ENCODE results near the gene DTNB. TPM values are rescaled to one million over a fixed set of nuclear protein-coding genes. Genes with fewer than 3 reads are reported as not detected.

DTNB gene
- total and polyA plus RNA-seq, 2 of the 4 experiments (the other 2 are of a cell fraction) = 3.8 to 5.3 TPM

DNA sequence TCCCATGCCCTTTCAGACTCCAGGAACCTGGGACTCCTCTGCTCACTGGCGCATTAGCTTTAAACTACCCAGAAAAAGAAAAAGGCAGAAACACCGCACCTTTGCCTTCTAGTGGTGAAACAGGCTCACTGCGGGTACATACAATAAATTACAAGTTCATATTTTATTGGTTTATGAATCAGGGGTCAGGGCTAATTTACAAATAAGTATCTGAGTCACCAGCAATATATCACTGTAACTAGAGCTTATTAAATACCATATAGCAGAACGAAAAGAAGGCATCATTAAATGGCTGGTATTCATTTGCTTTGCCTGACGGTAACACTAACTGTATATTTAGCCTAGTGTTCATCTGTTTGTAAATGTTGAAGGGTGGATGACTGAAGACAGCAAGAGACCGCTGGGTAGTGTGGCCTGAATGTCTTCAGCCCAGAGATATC, 26.9 kb upstream of the DTNB start:
- in situ Hi-C loops (cut with MboI; ENCODE audit: low sequenced_read_pairs) = no loop called here
- Histone ChIP-seq H3K23ac (ENCODE audit: low read depth, low read length) (no peak overlapping the region), H4K8ac (ENCODE audit: low read depth in 2 of 2, low read length in 2 of 2) (no peak overlapping the region), H3K9me1 (ENCODE audit: insufficient read depth, low read length) (no peaks in the 10 kb centered on the region), H3K9ac (ENCODE audit: low read depth, low read length) (no peak overlapping the region), H3K4ac (ENCODE audit: low read depth, low read length) (no peak overlapping the region), H2AK5ac (ENCODE audit: low read depth, low read length) (no peak overlapping the region), H2AFZ (replicated peaks; ENCODE audit: low read length, poor library complexity) (no peak overlapping the region), H4K5ac (ENCODE audit: low read depth, low read length) (no peak overlapping the region), H3K56ac (ENCODE audit: extremely low read depth, insufficient read depth, low read length) (no peak overlapping the region), H3K79me1 (ENCODE audit: low read depth in 1 of 2, low read length in 2 of 2) (no peaks in the 10 kb centered on the region), H3K4me3 (ENCODE audit: insufficient read depth, low read depth, low read length) (no peak overlapping the region), H4K91ac (ENCODE audit: insufficient read depth, low read depth, low read length) (no peak overlapping the region), H3K27me3 (ENCODE audit: control insufficient read depth, insufficient read depth, low read length) (peaks cover 14% of the 10 kb centered on the region), H3K9me3 (ENCODE audit: control insufficient read depth, insufficient read depth, low read length) (no peaks in the 10 kb centered on the region), H2BK15ac (ENCODE audit: low read depth, low read length) (no peak overlapping the region), H3K14ac (replicated peaks; ENCODE audit: low read depth, low read length) (no peak overlapping the region), H3K4me2 (ENCODE audit: low read depth, low read length) (no peak overlapping the region), H3K4me1 (ENCODE audit: control insufficient read depth, insufficient read depth, low read length) (no peaks in the 10 kb centered on the region), H4K20me1 (ENCODE audit: insufficient read depth, low read length) (no peaks in the 10 kb centered on the region), H3K36me3 (ENCODE audit: control insufficient read depth, insufficient read depth, low read length) (no peaks in the 10 kb centered on the region), H3K18ac (ENCODE audit: low read depth, low read length) (no peak overlapping the region), H2AK9ac (replicated peaks; ENCODE audit: low read depth, low read length, poor library complexity) (no peak overlapping the region), H2BK5ac (ENCODE audit: low read depth, low read length, poor library complexity, severe bottlenecking) (no peak overlapping the region), H2BK20ac (ENCODE audit: low read depth, low read length) (no peak overlapping the region), H3K27ac (ENCODE audit: insufficient read depth, low read length) (no peak overlapping the region), H2BK120ac (ENCODE audit: low read depth, low read length) (no peak overlapping the region)
- peak; percentile 59 for DNase-seq
- peak; percentile 81 for ATAC-seq (ENCODE audit: low read depth)
- no TSS peak for BruUV-seq (replicated peaks)
- intact Hi-C loops (cut with micrococcal nuclease) = loop anchor here (1.0 kb wide), 1 partner anchor 93 kb away; no protein-coding TSS in a partner anchor
- TF ChIP-seq RAD21 (IDR thresholded peaks at IDR 0.05; ENCODE audit: low read length) = peak; percentile 54
- TF ChIP-seq SMC3 (IDR thresholded peaks at IDR 0.05; ENCODE audit: low read depth, low read length) = peak; percentile 49
- no peak for TF ChIP-seq CEBPB (IDR thresholded peaks at IDR 0.05; ENCODE audit: low read depth, low read length)
- TF ChIP-seq MXI1 (IDR thresholded peaks at IDR 0.05; ENCODE audit: borderline replicate concordance, low read depth, low read length) = no peak
- TF ChIP-seq MAFK (IDR thresholded peaks at IDR 0.05; ENCODE audit: low read depth, low read length) = no peak
- TF ChIP-seq FOS (IDR thresholded peaks at IDR 0.05; ENCODE audit: low read depth, low read length) = no peak
- TF ChIP-seq, protein P1, sequence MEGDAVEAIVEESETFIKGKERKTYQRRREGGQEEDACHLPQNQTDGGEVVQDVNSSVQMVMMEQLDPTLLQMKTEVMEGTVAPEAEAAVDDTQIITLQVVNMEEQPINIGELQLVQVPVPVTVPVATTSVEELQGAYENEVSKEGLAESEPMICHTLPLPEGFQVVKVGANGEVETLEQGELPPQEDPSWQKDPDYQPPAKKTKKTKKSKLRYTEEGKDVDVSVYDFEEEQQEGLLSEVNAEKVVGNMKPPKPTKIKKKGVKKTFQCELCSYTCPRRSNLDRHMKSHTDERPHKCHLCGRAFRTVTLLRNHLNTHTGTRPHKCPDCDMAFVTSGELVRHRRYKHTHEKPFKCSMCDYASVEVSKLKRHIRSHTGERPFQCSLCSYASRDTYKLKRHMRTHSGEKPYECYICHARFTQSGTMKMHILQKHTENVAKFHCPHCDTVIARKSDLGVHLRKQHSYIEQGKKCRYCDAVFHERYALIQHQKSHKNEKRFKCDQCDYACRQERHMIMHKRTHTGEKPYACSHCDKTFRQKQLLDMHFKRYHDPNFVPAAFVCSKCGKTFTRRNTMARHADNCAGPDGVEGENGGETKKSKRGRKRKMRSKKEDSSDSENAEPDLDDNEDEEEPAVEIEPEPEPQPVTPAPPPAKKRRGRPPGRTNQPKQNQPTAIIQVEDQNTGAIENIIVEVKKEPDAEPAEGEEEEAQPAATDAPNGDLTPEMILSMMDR (conservative IDR thresholded peaks at IDR 0.05; ENCODE audit: low read depth, low read length) = peak; percentile 66
- dilution Hi-C loops (cut with HindIII; ENCODE audit: low sequenced_read_pairs, unreplicated experiment) = no loop called here
- ChIA-PET POLR2A (ENCODE audit: unreplicated experiment) (no interaction called here), CTCF (interaction anchor here (0.8 to 2.4 kb wide), 10 partner anchors 9 to 100 kb away, joined by 3 to 11 read pairs (median 5); no protein-coding TSS in a partner anchor)
- WGBS, 2 experiments (ENCODE audit: extremely low coverage in 2 of 2, insufficient read length in 1 of 2) = 20% methylated on average over 1 of the region's 6 CpGs; no CpG with 5 or more reads in 1 of the 2 experiments
